ENCODE measurements around the gene ZNRF1.

The ZNRF1 gene

DNA sequence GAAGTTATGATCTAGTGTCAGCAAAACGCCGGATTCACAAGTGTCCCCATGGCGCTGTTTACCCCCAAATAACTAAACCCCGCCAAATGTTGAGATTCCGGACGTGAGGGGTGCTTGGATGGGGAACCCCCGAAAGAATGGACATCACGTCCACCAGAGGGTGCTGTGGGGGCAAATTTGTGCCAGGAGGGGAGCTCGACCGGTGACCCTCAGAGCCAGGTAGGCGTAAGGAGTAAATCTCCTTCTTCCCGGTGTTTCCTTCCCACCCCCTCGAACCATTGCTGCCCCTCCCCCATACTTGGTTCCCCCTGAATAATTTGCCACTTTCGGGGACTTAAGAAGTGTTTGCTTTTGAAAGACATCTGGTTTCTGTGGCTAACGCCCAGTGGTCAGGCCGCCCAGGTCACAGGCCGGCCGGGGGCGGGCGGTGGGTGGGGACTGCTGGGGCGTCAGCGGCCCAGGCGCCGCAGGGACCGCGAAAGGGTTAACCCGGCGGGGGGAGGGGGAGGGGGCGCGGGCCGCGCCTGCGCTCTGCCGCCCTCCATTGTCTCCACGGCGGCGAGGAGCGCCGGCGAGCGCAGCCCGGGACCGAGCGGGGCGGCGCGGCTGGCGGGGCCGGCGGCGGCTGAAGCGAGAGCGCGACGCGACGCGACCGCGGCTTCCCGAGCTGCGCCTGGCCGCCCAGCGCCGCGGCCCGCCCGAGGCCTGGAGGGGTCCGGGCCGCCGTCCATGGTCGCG is at the start of gene ZNRF1:
Gene ZNRF1, plus strand, starts transcription at position 544 of the 738 bp plus-strand sequence. CDS start 648 bp downstream, outside the sequence.
- TF ChIP-seq CREB1 (IDR thresholded peaks at IDR 0.05; ENCODE audit: low read depth) = no peak
- TF ChIP-seq, protein P1, sequence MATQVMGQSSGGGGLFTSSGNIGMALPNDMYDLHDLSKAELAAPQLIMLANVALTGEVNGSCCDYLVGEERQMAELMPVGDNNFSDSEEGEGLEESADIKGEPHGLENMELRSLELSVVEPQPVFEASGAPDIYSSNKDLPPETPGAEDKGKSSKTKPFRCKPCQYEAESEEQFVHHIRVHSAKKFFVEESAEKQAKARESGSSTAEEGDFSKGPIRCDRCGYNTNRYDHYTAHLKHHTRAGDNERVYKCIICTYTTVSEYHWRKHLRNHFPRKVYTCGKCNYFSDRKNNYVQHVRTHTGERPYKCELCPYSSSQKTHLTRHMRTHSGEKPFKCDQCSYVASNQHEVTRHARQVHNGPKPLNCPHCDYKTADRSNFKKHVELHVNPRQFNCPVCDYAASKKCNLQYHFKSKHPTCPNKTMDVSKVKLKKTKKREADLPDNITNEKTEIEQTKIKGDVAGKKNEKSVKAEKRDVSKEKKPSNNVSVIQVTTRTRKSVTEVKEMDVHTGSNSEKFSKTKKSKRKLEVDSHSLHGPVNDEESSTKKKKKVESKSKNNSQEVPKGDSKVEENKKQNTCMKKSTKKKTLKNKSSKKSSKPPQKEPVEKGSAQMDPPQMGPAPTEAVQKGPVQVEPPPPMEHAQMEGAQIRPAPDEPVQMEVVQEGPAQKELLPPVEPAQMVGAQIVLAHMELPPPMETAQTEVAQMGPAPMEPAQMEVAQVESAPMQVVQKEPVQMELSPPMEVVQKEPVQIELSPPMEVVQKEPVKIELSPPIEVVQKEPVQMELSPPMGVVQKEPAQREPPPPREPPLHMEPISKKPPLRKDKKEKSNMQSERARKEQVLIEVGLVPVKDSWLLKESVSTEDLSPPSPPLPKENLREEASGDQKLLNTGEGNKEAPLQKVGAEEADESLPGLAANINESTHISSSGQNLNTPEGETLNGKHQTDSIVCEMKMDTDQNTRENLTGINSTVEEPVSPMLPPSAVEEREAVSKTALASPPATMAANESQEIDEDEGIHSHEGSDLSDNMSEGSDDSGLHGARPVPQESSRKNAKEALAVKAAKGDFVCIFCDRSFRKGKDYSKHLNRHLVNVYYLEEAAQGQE (IDR thresholded peaks at IDR 0.05; ENCODE audit: low read depth) = no peak
- TF ChIP-seq ZBTB7A (IDR thresholded peaks at IDR 0.05; ENCODE audit: low read depth) = peak; percentile 77; the same call in 1 of the 2 replicates
- TF ChIP-seq, protein P2, sequence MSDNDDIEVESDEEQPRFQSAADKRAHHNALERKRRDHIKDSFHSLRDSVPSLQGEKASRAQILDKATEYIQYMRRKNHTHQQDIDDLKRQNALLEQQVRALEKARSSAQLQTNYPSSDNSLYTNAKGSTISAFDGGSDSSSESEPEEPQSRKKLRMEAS (IDR thresholded peaks at IDR 0.05) = no peak
- TF ChIP-seq RAD21 (IDR thresholded peaks at IDR 0.05; ENCODE audit: low read depth) = peak; percentile 89
- no peak; the same call in 1 of the 2 replicates for TF ChIP-seq TCF12 (IDR thresholded peaks at IDR 0.05; ENCODE audit: low read depth)
- TF ChIP-seq, protein P3, sequence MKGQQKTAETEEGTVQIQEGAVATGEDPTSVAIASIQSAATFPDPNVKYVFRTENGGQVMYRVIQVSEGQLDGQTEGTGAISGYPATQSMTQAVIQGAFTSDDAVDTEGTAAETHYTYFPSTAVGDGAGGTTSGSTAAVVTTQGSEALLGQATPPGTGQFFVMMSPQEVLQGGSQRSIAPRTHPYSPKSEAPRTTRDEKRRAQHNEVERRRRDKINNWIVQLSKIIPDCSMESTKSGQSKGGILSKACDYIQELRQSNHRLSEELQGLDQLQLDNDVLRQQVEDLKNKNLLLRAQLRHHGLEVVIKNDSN (IDR thresholded peaks at IDR 0.05) = no peak
- TF ChIP-seq EP300 (IDR thresholded peaks at IDR 0.05; ENCODE audit: borderline replicate concordance) = 0 out of 2 replicates have a peak, but pooled peaks have one; percentile 10
- no peak for TF ChIP-seq FOXM1 (IDR thresholded peaks at IDR 0.05; ENCODE audit: borderline replicate concordance, low read depth)
- TF ChIP-seq TAF1 (IDR thresholded peaks at IDR 0.05; ENCODE audit: low read depth) = peak; percentile 39; the same call in 1 of the 2 replicates
- TF ChIP-seq CEBPB (IDR thresholded peaks at IDR 0.05) = no peak
- TF ChIP-seq YY1 (IDR thresholded peaks at IDR 0.05; ENCODE audit: low read depth) = no peak
- no peak; the same call in 1 of the 2 replicates for TF ChIP-seq TEAD4 (IDR thresholded peaks at IDR 0.05)
- TF ChIP-seq NFIC (IDR thresholded peaks at IDR 0.05) = no peak
- peak; percentile 70; the same call in 1 of the 2 replicates for TF ChIP-seq EGR1 (IDR thresholded peaks at IDR 0.05)

DNA sequence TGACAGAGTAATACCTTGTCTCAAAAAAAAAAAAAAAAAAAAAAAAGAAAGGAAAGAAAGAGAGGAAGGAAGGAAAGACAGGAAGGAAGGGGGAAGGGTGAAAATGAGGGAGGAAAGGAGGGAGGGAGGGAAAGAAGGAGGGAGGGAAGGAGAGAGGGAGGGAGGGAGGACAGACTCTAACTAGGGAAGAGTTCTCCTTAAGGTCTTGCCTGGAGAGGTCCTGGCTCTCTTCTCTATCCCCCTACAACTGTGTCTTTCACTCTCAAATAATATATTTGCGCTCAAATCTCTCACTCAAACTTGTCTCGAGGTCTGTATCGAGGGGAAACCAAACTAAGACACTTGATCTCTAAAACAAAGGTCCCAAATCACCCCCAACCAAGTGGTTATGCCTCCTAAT is 49.5 kb upstream of the ZNRF1 start:
- no peak for TF ChIP-seq CEBPB (IDR thresholded peaks at IDR 0.05)
- TF ChIP-seq EGR1 (IDR thresholded peaks at IDR 0.05) = no peak
- TF ChIP-seq, protein P2 (IDR thresholded peaks at IDR 0.05) = no peak
- no peak for TF ChIP-seq TAF1 (IDR thresholded peaks at IDR 0.05; ENCODE audit: low read depth)
- TF ChIP-seq CREB1 (IDR thresholded peaks at IDR 0.05; ENCODE audit: low read depth) = no peak
- TF ChIP-seq, protein P1 (IDR thresholded peaks at IDR 0.05; ENCODE audit: low read depth) = no peak
- no peak for TF ChIP-seq ZBTB7A (IDR thresholded peaks at IDR 0.05; ENCODE audit: low read depth)
- no peak for TF ChIP-seq TEAD4 (IDR thresholded peaks at IDR 0.05)
- no peak for TF ChIP-seq YY1 (IDR thresholded peaks at IDR 0.05; ENCODE audit: low read depth)
- no peak for TF ChIP-seq NFIC (IDR thresholded peaks at IDR 0.05)
- TF ChIP-seq, protein P3 (IDR thresholded peaks at IDR 0.05) = no peak
- no peak for TF ChIP-seq FOXM1 (IDR thresholded peaks at IDR 0.05; ENCODE audit: borderline replicate concordance, low read depth)
- no peak for TF ChIP-seq TCF12 (IDR thresholded peaks at IDR 0.05; ENCODE audit: low read depth)
- no peak for TF ChIP-seq RAD21 (IDR thresholded peaks at IDR 0.05; ENCODE audit: low read depth)
- TF ChIP-seq EP300 (IDR thresholded peaks at IDR 0.05; ENCODE audit: borderline replicate concordance) = no peak

DNA sequence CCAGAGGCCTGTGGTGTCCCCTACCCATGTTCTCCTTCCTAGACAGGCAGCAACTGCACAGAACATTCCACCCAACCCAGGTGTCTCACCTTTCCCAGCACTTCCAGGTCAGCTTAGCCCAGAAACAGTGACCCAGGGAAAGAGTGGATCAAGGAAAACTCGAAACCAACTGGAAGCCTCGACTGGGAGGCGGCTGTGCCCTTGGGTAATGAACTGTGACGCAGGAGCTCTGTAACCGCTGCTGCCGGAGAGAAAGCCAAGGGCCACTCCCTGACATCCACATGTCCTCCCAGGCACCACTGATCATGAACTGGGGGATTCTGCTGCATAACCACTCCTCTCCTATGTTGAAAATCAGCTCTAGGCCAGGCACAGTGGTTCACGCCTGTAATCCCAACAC is 48.3 kb upstream of the ZNRF1 start:
- TF ChIP-seq CEBPB (IDR thresholded peaks at IDR 0.05) = no peak
- TF ChIP-seq, protein P2 (IDR thresholded peaks at IDR 0.05) = 0 out of 2 replicates have a peak, but pooled peaks have one; percentile 11
- TF ChIP-seq TAF1 (IDR thresholded peaks at IDR 0.05; ENCODE audit: low read depth) = no peak
- TF ChIP-seq TCF12 (IDR thresholded peaks at IDR 0.05; ENCODE audit: low read depth) = no peak

DNA sequence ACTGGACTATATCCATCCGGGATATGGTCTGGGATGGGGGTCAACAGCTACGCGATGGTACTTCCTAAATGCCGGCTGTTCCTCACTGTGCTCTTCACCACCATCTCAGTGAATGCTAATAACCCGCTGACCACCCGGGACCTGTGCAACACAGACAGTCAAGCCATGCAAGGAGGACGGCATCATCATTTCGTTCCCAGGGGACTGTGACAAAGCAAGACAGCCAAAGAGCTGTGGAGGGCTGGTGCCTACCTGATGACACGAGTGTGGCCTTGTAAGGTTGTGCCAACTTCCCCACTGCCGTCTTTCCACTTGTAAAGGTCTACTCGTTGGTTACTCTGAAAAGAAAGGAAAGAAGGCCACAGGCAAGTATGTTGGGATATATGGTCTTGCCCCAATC is 47.6 kb upstream of the ZNRF1 start:
- no peak for TF ChIP-seq TCF12 (IDR thresholded peaks at IDR 0.05; ENCODE audit: low read depth)
- no peak for TF ChIP-seq EP300 (IDR thresholded peaks at IDR 0.05; ENCODE audit: borderline replicate concordance)
- TF ChIP-seq YY1 (IDR thresholded peaks at IDR 0.05; ENCODE audit: low read depth) = no peak
- TF ChIP-seq EGR1 (IDR thresholded peaks at IDR 0.05) = no peak
- TF ChIP-seq, protein P2 (IDR thresholded peaks at IDR 0.05) = no peak
- TF ChIP-seq FOXM1 (IDR thresholded peaks at IDR 0.05; ENCODE audit: borderline replicate concordance, low read depth) = no peak
- TF ChIP-seq, protein P1 (IDR thresholded peaks at IDR 0.05; ENCODE audit: low read depth) = no peak
- TF ChIP-seq RAD21 (IDR thresholded peaks at IDR 0.05; ENCODE audit: low read depth) = no peak
- TF ChIP-seq, protein P3 (IDR thresholded peaks at IDR 0.05) = no peak
- no peak for TF ChIP-seq CEBPB (IDR thresholded peaks at IDR 0.05)
- no peak for TF ChIP-seq NFIC (IDR thresholded peaks at IDR 0.05)
- TF ChIP-seq ZBTB7A (IDR thresholded peaks at IDR 0.05; ENCODE audit: low read depth) = no peak
- TF ChIP-seq CREB1 (IDR thresholded peaks at IDR 0.05; ENCODE audit: low read depth) = no peak
- TF ChIP-seq TEAD4 (IDR thresholded peaks at IDR 0.05) = no peak
- TF ChIP-seq TAF1 (IDR thresholded peaks at IDR 0.05; ENCODE audit: low read depth) = no peak

Measured in Ishikawa (cell line).